Adrenal gland (tissue), 12 donors: ENCODE measurements around the gene APELA. TPM values are rescaled to one million over a fixed set of nuclear protein-coding genes. Genes with fewer than 3 reads are reported as not detected.

Source experiments
- DNase-seq, 7 donors: peaks; one replicate each; pipeline ENCODE4 v3.0.0-alpha.2; 2019 to 2020
- H3K27ac ChIP-seq, 5 donors: fragments of 200-600 bp; sonication (generic) in 4 of 5; 1 replicate in 3 of 5; 2 replicates in 2 of 5; pipeline versions ENCODE4 v1.5.1 to v1.8.0; 2016 to 2020; ENCODE audit warnings: mild to moderate bottlenecking in 1 of 5
- H3K27me3 ChIP-seq: fragments of 200-600 bp; 2 replicates; pipeline ENCODE4 v1.8.0; 2021
- H3K36me3 ChIP-seq, 2 donors: fragments of 200-600 bp; replicated peaks in 1 of 2; 1 replicate in 1 of 2; 2 replicates in 1 of 2; pipeline versions ENCODE4 v1.5.1 to v1.8.0; 2018 to 2022
- H3K4me1 ChIP-seq, 2 donors: fragments of 200-600 bp; replicated peaks in 1 of 2; 1 replicate in 1 of 2; 2 replicates in 1 of 2; pipeline versions ENCODE4 v1.5.1 to v1.8.0; 2018 to 2021
- H3K4me3 ChIP-seq, 4 donors: fragments of 200-600 bp; sonication (generic) in 3 of 4; one replicate each; pipeline ENCODE4 v1.5.1; 2016 to 2018
- H3K9me3 ChIP-seq, 3 donors: fragments of 200-600 bp; sonication (generic) in 1 of 3; replicated peaks in 1 of 3; 1 replicate in 2 of 3; 2 replicates in 1 of 3; pipeline versions ENCODE4 v1.5.1 to v1.8.0; 2016 to 2021
- CTCF ChIP-seq, 6 experiments: fragments of 450-650 bp in 4 of 6; fragments of 200-600 bp in 2 of 6; sonication (generic) in 1 of 6; IDR thresholded peaks; 1 replicate in 5 of 6; 2 replicates in 1 of 6; pipeline versions ENCODE4 v1.5.1 to v1.8.0; 2016 to 2021; ENCODE audit warnings: antibody characterized with exemption in 6 of 6, mild to moderate bottlenecking in 2 of 6, moderate library complexity in 1 of 6
- POLR2A ChIP-seq, 2 donors: fragments of 450-650 bp; IDR thresholded peaks; one replicate each; pipeline ENCODE4 v1.6.1; 2017; ENCODE audit warnings: antibody characterized with exemption in 2 of 2, mild to moderate bottlenecking in 2 of 2, moderate library complexity in 1 of 2
- WGBS, 4 donors: extraction: QIAGEN DNeasy Blood & Tissue Kit in 2 of 4; methylation state at CpG; one replicate each; pipeline versions ENCODE4 v1.1.5 to v1.1.7; 2013 to 2017; 5-methylcytosine and 5-hydroxymethylcytosine counted together
- intact Hi-C, 2 donors: fragments of 100-400 bp; cut with DNase I; formaldehyde crosslinking; loops; one replicate each; pipeline versions ENCODE4 v1.14.1 to v1.15.0; 2022 to 2023
- polyA plus RNA-seq, 3 donors: library from polyadenylated mRNA; stranded (reverse); fragments of 200-250 nt in 2 of 3; fragments of 350-450 nt in 1 of 3; fragmentation: Illumina TruSeq in 1 of 3; extraction: RNeasy Lipid Tissue Mini Kit (QIAGEN cat#74804) in 1 of 3; gene quantifications; one replicate each; pipeline ENCODE4 v1.2.3, GENCODE V29; 2013 to 2014
- total RNA-seq, 9 donors: library from RNA; depleted of rRNA in 4 of 9; stranded (reverse); fragments of >200 nt in 4 of 9; fragments of 120-200 nt in 1 of 9; fragmentation: NEBNext Ultra II Directional in 1 of 9; extraction: Animal tissue kit (Norgen Biotek cat#: 25700) in 1 of 9; gene quantifications; one replicate each; pipeline versions ENCODE4 v1.1.0 to v1.2.4, GENCODE V29; 2013 to 2023
- donor health status: healthy with polysubstance abuse.
- donor health status: Bipolar disorder and iron deficiency.
- donor health status: DM: yes; HTN: yes; CAD: no.
- donor health status: DM: no; HTN: no; CAD: no.
- donor health status: DM: no; HTN: no; CAD: no.
- donor health status: DM: yes; HTN: yes; CAD: no.

Gene APELA
- total and polyA plus RNA-seq, 12 donors, result not detected

DNA sequence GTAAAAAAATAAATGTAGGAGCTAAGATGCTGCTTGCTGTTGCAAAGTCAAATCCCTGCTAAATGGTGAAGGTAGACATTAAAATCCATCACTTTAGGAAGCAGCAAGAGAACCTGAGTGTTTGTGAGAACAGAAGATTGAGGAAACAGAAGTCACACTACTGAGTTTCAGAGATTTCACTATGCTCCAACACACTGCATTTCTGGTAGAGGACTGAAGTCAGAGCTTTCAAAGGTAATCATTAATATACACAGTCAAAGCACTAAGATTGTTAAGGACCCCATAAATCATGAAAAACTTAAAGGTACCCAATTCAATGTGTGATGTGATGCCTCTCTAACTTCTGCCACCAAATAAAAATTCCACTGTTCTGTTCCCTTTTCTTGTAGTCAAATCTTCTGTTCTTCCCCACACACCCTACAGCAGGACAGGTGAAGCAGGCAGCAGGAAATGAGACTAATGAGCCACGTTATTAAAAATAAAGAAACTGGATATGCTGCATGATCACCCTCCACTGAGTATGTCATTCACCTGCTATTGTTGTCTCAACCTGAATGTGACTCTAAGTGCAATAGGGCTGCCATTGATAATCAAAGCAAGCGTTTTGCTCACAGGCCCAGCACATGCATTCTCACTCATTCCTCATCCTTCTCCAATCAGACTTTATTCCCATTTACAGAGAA, 28.9 kb upstream of the APELA start:
- H3K36me3 ChIP-seq, result no peaks in the 10 kb centered on the region
- intact Hi-C loops, result no loop called here
- no peak overlapping the region for H3K4me3 ChIP-seq
- no peak overlapping the region for H3K27ac ChIP-seq
- WGBS, 4 donors, result 53 to 65% (median 61%) methylated on average over 2 of the region's 2 CpGs
- no peaks in the 10 kb centered on the region for H3K9me3 ChIP-seq
- DNase-seq, result no peak
- no peaks in the 10 kb centered on the region for H3K4me1 ChIP-seq
- H3K27me3 ChIP-seq, result no peaks in the 10 kb centered on the region
- TF ChIP-seq CTCF (IDR thresholded peaks at IDR 0.05), result no peak
- TF ChIP-seq POLR2A (IDR thresholded peaks at IDR 0.05), result no peak

DNA sequence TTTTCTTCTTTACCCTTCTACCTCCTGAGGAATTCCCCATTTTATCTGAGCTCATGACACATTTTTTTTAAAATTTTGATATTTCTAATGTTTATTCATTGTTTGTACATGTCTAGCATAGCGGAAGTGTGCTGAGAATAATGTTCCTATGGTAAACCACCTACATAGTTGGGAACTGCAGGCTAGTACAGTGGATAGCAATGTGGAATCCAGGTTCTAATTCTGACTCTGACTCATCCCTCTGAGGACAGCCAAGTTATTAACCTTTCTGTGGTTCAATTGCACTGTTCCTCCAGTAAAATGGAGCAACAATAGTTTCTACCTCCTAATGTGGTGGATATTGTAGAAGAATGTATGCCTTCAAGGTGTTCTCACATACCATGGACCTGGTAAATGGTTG, 20.6 kb upstream of the APELA start:
- no peak for DNase-seq
- no peaks in the 10 kb centered on the region for H3K4me1 ChIP-seq
- H3K27me3 ChIP-seq, result no peaks in the 10 kb centered on the region
- TF ChIP-seq POLR2A (IDR thresholded peaks at IDR 0.05) (no peak), CTCF (IDR thresholded peaks at IDR 0.05) (no peak)
- H3K36me3 ChIP-seq, result no peaks in the 10 kb centered on the region
- intact Hi-C loops, result no loop called here
- H3K27ac ChIP-seq, result no peak overlapping the region
- WGBS, 4 donors, result 86 to 92% (median 88%) methylated on average over 1 of the region's 1 CpG
- no peaks in the 10 kb centered on the region for H3K9me3 ChIP-seq
- H3K4me3 ChIP-seq, result no peak overlapping the region

GRCh38 chr4:164866817-164867490, 10.0 kb upstream of the APELA start:
- intact Hi-C loops, result no loop called here
- no peaks in the 10 kb centered on the region for H3K4me1 ChIP-seq
- H3K4me3 ChIP-seq, result no peak overlapping the region
- H3K27ac ChIP-seq, result no peak overlapping the region
- DNase-seq, result no peak
- WGBS, 4 donors, result 9 to 12% (median 11%) methylated on average over 3 of the region's 3 CpGs
- TF ChIP-seq CTCF (IDR thresholded peaks at IDR 0.05), result no peak
- no peak for TF ChIP-seq POLR2A (IDR thresholded peaks at IDR 0.05)
- no peaks in the 10 kb centered on the region for H3K27me3 ChIP-seq
- H3K9me3 ChIP-seq, result no peaks in the 10 kb centered on the region
- H3K36me3 ChIP-seq, result no peaks in the 10 kb centered on the region

- Histone ChIP-seq H3K27ac (no peak overlapping the region), H3K4me1 (no peaks in the 10 kb centered on the region), H3K9me3 (no peaks in the 10 kb centered on the region), H3K36me3 (no peaks in the 10 kb centered on the region), H3K27me3 (no peaks in the 10 kb centered on the region), H3K4me3 (no peak overlapping the region)
- TF ChIP-seq CTCF (IDR thresholded peaks at IDR 0.05), result no peak
- TF ChIP-seq POLR2A (IDR thresholded peaks at IDR 0.05), result no peak
- no peak for DNase-seq
- WGBS, 4 donors, result 70 to 85% (median 82%) methylated on average over 4 of the region's 4 CpGs
- intact Hi-C loops, result no loop called here
Measured at GRCh38 chr4:164871673-164872072, 5.3 kb upstream of the APELA start.
